K562 (cell line): ENCODE data around the gene USP48. TPM values are rescaled to one million over a fixed set of nuclear protein-coding genes. Genes with fewer than 3 reads are reported as not detected.

Source experiments
- ARID4B ChIP-seq: sonication (generic); formaldehyde crosslinking; IDR thresholded peaks from 2 replicates; pipeline ENCODE4 v1.8.0; 2022; ENCODE audit warnings: mild to moderate bottlenecking, missing genetic modification reagents
- CBX8 ChIP-seq: fragments of 200-600 bp; sonication (generic); IDR thresholded peaks from 2 replicates; pipeline ENCODE4 v1.6.1; 2012; ENCODE audit warnings: borderline replicate concordance, mixed run types, low read depth, mild to moderate bottlenecking, moderate library complexity, mixed read lengths, low read length, control low read depth, inconsistent platforms; ENCODE audit not compliant: poor library complexity, severe bottlenecking; ENCODE audit errors: extremely low read depth
- CREB1 ChIP-seq, 2 experiments: sonication (generic) in 1 of 2; formaldehyde crosslinking in 1 of 2; IDR thresholded peaks; 2 replicates each; pipeline versions ENCODE4 v1.6.1 to v1.8.0; 2012 to 2022; ENCODE audit warnings: inconsistent platforms in 1 of 2, mild to moderate bottlenecking in 1 of 2, missing genetic modification reagents in 1 of 2, moderate library complexity in 1 of 2
- CREB3L1 ChIP-seq: fragments of 450-650 bp; IDR thresholded peaks from 2 replicates; pipeline ENCODE4 v1.6.1; 2014; ENCODE audit warnings: low read depth, mild to moderate bottlenecking, moderate library complexity, borderline replicate concordance
- FOSL1 ChIP-seq: fragments of 200-800 bp; sonication (Bioruptor generic); conservative IDR thresholded peaks from 2 replicates; pipeline ENCODE4 v1.6.1; 2016; ENCODE audit warnings: missing genetic modification characterization, missing compliant biosample characterization
- KDM1A ChIP-seq, 2 experiments: fragments of 450-650 bp; IDR thresholded peaks; 2 replicates each; pipeline ENCODE4 v1.6.1; 2016; ENCODE audit warnings: mild to moderate bottlenecking in 2 of 2
- KLF16 ChIP-seq: IDR thresholded peaks from 2 replicates; pipeline ENCODE4 v1.6.1; 2016; ENCODE audit warnings: antibody characterized with exemption
- LARP7 ChIP-seq: fragments of 450-650 bp; IDR thresholded peaks from 2 replicates; pipeline ENCODE4 v1.6.1; 2016
- NR4A1 ChIP-seq, 2 experiments: fragments of 250-450 bp in 1 of 2; fragments of 450-650 bp in 1 of 2; sonication (Bioruptor Pico) in 1 of 2; IDR thresholded peaks; 2 replicates each; pipeline versions ENCODE4 v1.4.0 to v1.6.1; 2016 to 2020; ENCODE audit warnings: mild to moderate bottlenecking in 2 of 2, missing compliant biosample characterization in 1 of 2, missing genetic modification characterization in 1 of 2, moderate library complexity in 1 of 2
- POLR2G ChIP-seq: fragments of 200-400 bp; formaldehyde crosslinking; IDR thresholded peaks from 2 replicates; pipeline ENCODE4 v1.6.1; 2017; ENCODE audit warnings: low read depth, mild to moderate bottlenecking, antibody characterized with exemption, low read length, moderate library complexity
- PPARD ChIP-seq: fragments of 250-450 bp; sonication (Bioruptor Pico); IDR thresholded peaks from 2 replicates; pipeline ENCODE4 v1.8.0; 2022; ENCODE audit warnings: inconsistent platforms, mild to moderate bottlenecking, moderate library complexity
- PTTG1 ChIP-seq: fragments of 450-650 bp; IDR thresholded peaks from 2 replicates; pipeline ENCODE4 v1.6.1; 2016; ENCODE audit warnings: low read depth, mild to moderate bottlenecking, missing genetic modification characterization, missing compliant biosample characterization
- RAD51 ChIP-seq: fragments of 450-650 bp; IDR thresholded peaks from 2 replicates; pipeline ENCODE4 v1.7.1; 2016; ENCODE audit warnings: low read depth, mild to moderate bottlenecking, borderline replicate concordance
- RBBP5 ChIP-seq: fragments of 200-600 bp; sonication (generic); IDR thresholded peaks from 2 replicates; pipeline ENCODE4 v1.6.1; 2012; ENCODE audit warnings: borderline replicate concordance, mild to moderate bottlenecking, low read length, control low read depth, inconsistent platforms; ENCODE audit not compliant: insufficient read depth, poor library complexity, severe bottlenecking
- SRSF1 ChIP-seq: fragments of 200-400 bp; formaldehyde crosslinking; IDR thresholded peaks from 2 replicates; pipeline ENCODE4 v1.6.1; 2017; ENCODE audit warnings: mild to moderate bottlenecking, low read depth, low read length, moderate library complexity
- SRSF7 ChIP-seq: fragments of 200-400 bp; formaldehyde crosslinking; optimal IDR thresholded peaks from 2 replicates; pipeline ENCODE3; 2017; ENCODE audit warnings: mild to moderate bottlenecking, low read depth, low read length
- TOE1 ChIP-seq, 2 experiments: fragments of 450-650 bp in 1 of 2; sonication (generic) in 1 of 2; formaldehyde crosslinking in 1 of 2; IDR thresholded peaks; 2 replicates each; pipeline versions ENCODE4 v1.7.1 to v1.8.0; 2016 to 2022; ENCODE audit warnings: borderline replicate concordance in 2 of 2, mild to moderate bottlenecking in 2 of 2, antibody characterized with exemption in 1 of 2, inconsistent platforms in 1 of 2, low read depth in 1 of 2, missing genetic modification reagents in 1 of 2, moderate library complexity in 1 of 2
- ZBTB34 ChIP-seq: fragments of 250-450 bp; sonication (Bioruptor Pico); IDR thresholded peaks from 2 replicates; pipeline ENCODE4 v1.8.0; 2021; ENCODE audit warnings: mild to moderate bottlenecking, moderate library complexity
- ZNF282 ChIP-seq: sonication (generic); formaldehyde crosslinking; IDR thresholded peaks from 2 replicates; pipeline ENCODE4 v1.8.1; 2023; ENCODE audit warnings: missing genetic modification reagents
- polyA plus RNA-seq, 8 experiments: library from polyadenylated mRNA; depleted of rRNA in 4 of 8; stranded (reverse) in 5 of 8; unstranded in 3 of 8; fragments of >200 nt; fragmentation: Nextera tagmentation in 2 of 8; fragmentation: Illumina TruSeq in 1 of 8; extraction: Ambion mirVana in 2 of 8; extraction: Trizol in 1 of 8; gene quantifications; 2 replicates each; pipeline versions ENCODE4 v1.2.1 to v1.2.3, GENCODE V29; 2011 to 2014; ENCODE audit warnings: inconsistent platforms in 1 of 8, missing spikeins in 1 of 8
- total RNA-seq, 7 experiments: library from RNA; depleted of rRNA in 6 of 7; stranded (reverse); fragments of >200 nt in 6 of 7; fragmentation: Illumina TruSeq in 2 of 7; extraction: Trizol in 2 of 7; gene quantifications; 2 replicates each; pipeline versions ENCODE4 v1.2.1 to v1.2.3, GENCODE V29; 2011 to 2021; ENCODE audit warnings: low replicate concordance in 1 of 7

The USP48 gene
- total and polyA plus RNA-seq, 9 of the 15 experiments (the other 6 are each of a cell fraction or from before 2014, with no cell fraction given): 23.3 to 123 (median 106) TPM

- TF ChIP-seq CREB1 (IDR thresholded peaks at IDR 0.05): no peak
- TF ChIP-seq CREB1 (CRISPR knock-in tag; IDR thresholded peaks at IDR 0.05): no peak
- TF ChIP-seq FOSL1 (tag): no peak
- TF ChIP-seq ZNF282 (CRISPR knock-in tag): no peak
- TF ChIP-seq NR4A1 (CRISPR knock-in tag; IDR thresholded peaks at IDR 0.05): no peak
- TF ChIP-seq NR4A1 (tag; IDR thresholded peaks at IDR 0.05): no peak
- TF ChIP-seq KDM1A (IDR thresholded peaks at IDR 0.05): peak; percentile 52 to 53; a peak in 2 of 4 replicates
- TF ChIP-seq KLF16: no peak
- TF ChIP-seq CBX8: no peak
- no peak for TF ChIP-seq RBBP5
- TF ChIP-seq POLR2G: no peak
- TF ChIP-seq PPARD (CRISPR knock-in tag): no peak
- no peak for TF ChIP-seq SRSF7
- no peak for TF ChIP-seq PTTG1
- no peak for TF ChIP-seq LARP7
- TF ChIP-seq ARID4B (CRISPR knock-in tag): 0 out of 2 replicates have a peak, but pooled peaks have one; percentile 24
- no peak for TF ChIP-seq ZBTB34 (CRISPR knock-in tag)
- no peak for TF ChIP-seq TOE1 (IDR thresholded peaks at IDR 0.05; ENCODE audit: borderline replicate concordance)
- TF ChIP-seq TOE1 (CRISPR knock-in tag; IDR thresholded peaks at IDR 0.05; ENCODE audit: borderline replicate concordance, low read depth): no peak
- no peak for TF ChIP-seq RAD51
- no peak for TF ChIP-seq CREB3L1
- no peak for TF ChIP-seq SRSF1
Measured at GRCh38 chr1:21814241-21814918, 31.4 kb upstream of the USP48 start (continued).
